NOMO-1 treated with dmso at 0.1 percent for 144 hours (cell line): Measurements from ENCODE around the gene TCERG1L.
"Not testable (repeated sequence)": the region's sequence is repeated elsewhere in the genome, so short reads cannot be mapped to it uniquely, and the experiment has no call there.

Experiments used
- DNase-seq: peaks from one replicate; lab custom pipeline; 2025; ENCODE audit not compliant: unreplicated experiment; lab: John Stamatoyannopoulos, UW

TCERG1L gene

GRCh38 chr10:131172433-131172832 is 139.1 kb downstream of the TCERG1L start:
- DNase-seq: no peak

GRCh38 chr10:131169146-131169545 is 142.4 kb downstream of the TCERG1L start:
- DNase-seq: no peak

DNA sequence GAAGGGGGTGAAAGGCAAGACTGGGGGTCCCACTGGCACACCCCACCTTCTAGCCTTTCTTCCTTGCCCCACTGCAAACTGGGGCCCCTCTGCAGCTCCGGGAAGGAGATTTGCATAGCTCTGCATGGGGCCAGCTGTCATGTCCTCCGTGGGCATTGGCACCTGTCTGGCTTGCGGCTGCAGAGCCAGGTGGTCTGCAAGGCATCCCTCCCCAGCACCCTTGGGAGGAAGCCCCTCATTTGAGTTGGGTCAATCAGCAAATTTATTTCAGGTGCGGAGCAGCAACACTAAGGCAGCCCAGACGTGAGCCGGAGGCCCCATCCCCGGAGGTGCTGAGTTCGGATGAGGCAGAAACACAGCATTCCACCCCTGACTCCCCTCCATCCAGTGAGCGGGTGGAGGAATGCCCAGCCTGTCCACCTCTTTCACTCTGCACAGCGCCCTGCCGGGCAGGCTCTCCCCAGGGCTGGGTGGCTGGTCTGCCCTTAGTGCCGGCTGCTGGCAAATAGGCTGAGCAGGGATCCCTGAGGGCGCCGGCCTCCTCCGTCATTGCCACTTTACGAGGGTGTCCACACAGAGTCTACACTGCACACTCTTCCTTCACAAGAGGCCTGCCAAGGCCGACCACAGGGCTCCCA is 143.2 kb downstream of the TCERG1L start:
- DNase-seq: no peak

GRCh38 chr10:131167036-131167860 is 144.3 kb downstream of the TCERG1L start:
- no peak for DNase-seq

DNA sequence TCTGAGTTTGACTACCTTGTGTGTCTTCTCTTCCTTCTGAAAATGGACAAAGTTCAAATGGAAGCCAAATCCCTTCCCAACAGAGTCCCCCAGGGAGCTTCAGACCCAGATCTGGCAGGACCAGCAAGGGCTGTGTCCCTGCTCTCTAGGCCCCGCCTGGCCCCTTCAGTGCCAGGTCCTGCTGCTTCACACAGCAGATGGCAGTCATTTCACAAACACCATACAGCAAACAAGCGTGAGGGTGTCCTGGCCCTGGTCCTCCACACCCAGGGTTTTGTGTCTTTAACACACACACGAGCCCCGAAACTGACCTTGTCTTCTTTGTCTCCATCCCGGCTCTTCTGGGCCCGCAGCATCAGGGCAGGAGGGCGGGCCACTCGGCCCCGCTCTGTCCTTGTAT is 145.0 kb downstream of the TCERG1L start:
- DNase-seq: no peak

- no peak for DNase-seq
Observed at GRCh38 chr10:131165092-131165491, 146.4 kb downstream of the TCERG1L start.

DNA sequence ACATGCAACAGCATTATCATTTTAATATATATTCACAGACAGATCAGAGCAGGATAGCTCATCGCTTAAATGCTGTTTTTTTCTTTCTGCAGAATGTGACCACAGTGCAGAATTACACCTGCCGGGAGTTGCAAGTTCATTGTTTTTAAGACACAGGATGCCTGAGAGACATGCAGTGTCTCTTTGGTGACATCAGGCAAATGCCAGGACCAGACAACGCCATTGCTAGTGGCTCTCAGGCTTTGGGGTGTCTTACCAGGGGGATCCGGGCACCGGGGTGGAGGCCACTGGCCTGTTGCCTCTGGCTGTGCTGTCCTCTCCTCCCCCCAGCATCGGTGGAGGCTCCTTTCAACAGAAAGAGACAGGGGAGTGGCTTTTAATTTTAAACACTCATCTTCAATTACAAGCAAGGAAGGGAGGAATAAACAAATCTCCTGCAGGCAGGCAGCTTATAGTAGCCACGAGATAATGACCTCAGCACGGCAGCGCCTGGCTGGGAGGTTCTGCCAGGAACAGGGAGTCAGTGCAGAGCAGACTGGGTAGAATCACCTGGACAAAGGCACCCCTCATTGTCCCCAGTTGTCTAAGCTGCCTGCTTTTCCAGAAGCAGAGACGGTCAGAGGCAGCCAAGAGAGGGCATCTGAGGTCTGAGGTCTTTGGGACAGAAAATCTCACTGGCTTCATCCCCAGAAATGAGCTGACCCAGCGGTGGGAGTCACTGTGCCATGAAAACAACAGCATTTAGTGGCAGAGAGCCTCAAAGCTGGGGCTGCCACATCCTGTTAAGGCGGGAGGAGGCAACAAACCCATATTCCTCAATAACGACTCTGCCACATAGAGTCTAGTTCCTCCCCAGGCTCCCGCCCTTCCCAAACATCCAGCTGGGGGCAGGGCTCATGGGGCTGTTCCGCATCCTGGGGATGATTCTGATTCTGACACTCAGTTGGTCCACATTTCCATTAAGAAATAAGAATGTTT is 148.4 kb downstream of the TCERG1L start:
- DNase-seq: no peak

DNA sequence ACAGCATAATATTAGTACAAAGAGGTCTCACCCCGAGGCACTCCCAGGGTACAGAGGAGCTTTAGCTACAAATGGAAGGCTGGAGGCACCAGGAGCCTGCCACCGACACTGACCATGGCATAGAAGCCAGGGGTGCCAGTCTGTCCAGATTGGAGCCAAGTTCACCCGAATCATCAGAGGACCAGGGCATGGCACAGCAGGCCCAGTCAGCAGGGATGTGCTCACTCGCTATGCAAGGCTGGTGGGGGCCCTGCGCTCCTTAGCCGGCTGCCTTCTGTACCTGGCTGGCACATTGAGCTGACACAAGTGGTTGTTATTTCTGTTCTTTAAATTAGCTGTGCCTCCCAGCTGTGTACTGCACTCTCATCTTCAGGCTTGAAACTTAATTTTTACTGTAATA is 149.3 kb downstream of the TCERG1L start:
- DNase-seq: no peak

GRCh38 chr10:131161087-131161486 is 150.4 kb downstream of the TCERG1L start:
- DNase-seq: no peak

- no peak for DNase-seq
Observed at GRCh38 chr10:131160219-131160875, 151.2 kb downstream of the TCERG1L start.

GRCh38 chr10:131159771-131160170 is 151.8 kb downstream of the TCERG1L start:
- DNase-seq: no peak

DNA sequence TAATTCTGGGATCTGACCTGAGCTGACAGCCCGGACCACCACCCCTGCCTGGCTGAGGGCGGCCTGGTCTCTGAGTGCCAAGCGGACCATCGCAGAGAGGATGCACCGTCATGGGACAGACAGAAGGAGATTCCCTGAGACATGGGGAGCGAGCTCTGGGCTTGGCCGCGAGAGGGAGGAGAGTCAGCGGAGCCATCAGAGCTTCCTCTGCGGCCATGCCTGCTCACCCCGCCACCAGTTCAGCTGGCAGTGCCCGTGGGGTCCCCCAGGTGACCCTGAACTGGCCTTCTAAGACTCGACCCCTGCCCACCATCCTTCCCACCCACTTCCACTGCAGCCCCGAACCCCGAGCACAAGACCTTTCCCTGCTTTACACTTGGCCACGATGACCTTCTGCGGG is 152.8 kb downstream of the TCERG1L start:
- DNase-seq: no peak

GRCh38 chr10:131157899-131158298 is 153.6 kb downstream of the TCERG1L start:
- DNase-seq: no peak

- no peak for DNase-seq
Observed at GRCh38 chr10:131155876-131156230, 155.7 kb downstream of the TCERG1L start.

- DNase-seq: no peak
Observed at GRCh38 chr10:131155218-131155875, 156.2 kb downstream of the TCERG1L start.

GRCh38 chr10:131154306-131155025 is 157.1 kb downstream of the TCERG1L start:
- no peak for DNase-seq

- DNase-seq: not testable (repeated sequence)
Observed at GRCh38 chr10:131152456-131152855, 159.1 kb downstream of the TCERG1L start.

DNA sequence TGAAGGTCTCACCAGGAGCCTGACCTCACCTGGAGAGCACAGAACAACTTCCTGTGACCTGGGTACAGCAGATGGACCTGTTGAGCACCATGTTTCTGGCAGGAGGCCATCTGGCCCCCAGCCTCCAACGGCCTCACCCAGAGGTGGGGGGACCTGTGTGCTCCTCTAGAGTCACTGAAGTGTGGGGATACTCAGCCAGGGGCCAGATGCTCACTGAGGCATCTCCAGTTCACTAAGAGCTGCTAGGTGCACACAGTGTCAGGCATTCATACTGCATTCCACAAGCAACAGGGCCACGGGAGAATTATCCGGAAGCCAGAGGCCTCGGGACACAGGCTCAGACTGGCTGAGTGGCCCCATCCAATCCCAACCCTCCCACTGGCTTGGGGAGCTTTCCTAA is 161.4 kb downstream of the TCERG1L start:
- no peak for DNase-seq

GRCh38 chr10:131149586-131149985 is 161.9 kb downstream of the TCERG1L start:
- no peak for DNase-seq

DNA sequence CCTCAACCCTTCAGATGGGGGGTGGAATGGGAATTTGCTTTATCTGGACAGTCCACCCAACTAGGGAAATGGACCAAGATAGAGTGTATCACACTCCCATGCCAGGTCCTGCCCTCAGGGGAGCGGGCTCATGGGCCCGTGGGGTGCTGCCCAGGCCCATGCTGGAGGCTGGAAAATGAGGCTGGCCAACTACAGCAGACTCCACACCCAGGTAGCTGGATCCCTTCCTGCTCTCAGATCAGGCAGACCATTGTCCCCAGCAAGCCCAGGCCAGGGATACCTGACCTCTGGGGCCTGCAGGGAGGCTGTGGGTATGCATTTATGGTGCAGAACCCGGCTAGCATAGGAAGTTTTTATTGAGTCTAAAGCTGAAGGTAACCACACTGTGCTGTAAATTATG is 162.4 kb downstream of the TCERG1L start:
- DNase-seq: no peak
